HCT116 (cell line): ENCODE data around the gene GHDC. TPM values are rescaled to one million over a fixed set of nuclear protein-coding genes. Genes with fewer than 3 reads are reported as not detected.

Experiments
- ATAC-seq: fragments of 200-7000 bp; cut with Tn5 transposase; 2 replicates; pipeline ENCODE4 v1.9.1; 2020; ENCODE audit warnings: mild to moderate bottlenecking, moderate library complexity
- BruUV-seq: library from RNA; stranded (reverse); fragments of 400-500 nt; replicated peaks from 2 replicates; lab custom pipeline; 2021; lab: Mats Ljungman, UMichigan
- CTCF ChIA-PET: fragments of 300-600 bp; sonication (Branson Sonifier 250); formaldehyde crosslinking; loops from one replicate; lab custom pipeline; 2021; ENCODE audit warnings: antibody characterized with exemption; lab: Charles Lee
- POLR2A ChIA-PET: fragments of 300-600, 350-600 bp; sonication (Branson Sonifier 250); formaldehyde crosslinking; loops from one replicate; lab custom pipeline; 2021; ENCODE audit warnings: antibody characterized with exemption; lab: Charles Lee
- RAD21 ChIA-PET, 2 experiments: fragments of 300-600 bp; sonication (Branson Sonifier 250); formaldehyde crosslinking; loops; one replicate each; lab custom pipeline; 2023; ENCODE audit warnings: low total read pairs in 2 of 2; ENCODE audit not compliant: uncharacterized antibody in 2 of 2, unreplicated experiment in 2 of 2, low non-redundant PET in 1 of 2; lab: Charles Lee
- DNase-seq: peaks from one replicate; pipeline ENCODE4 v3.0.0-alpha.2; 2010; ENCODE audit warnings: low read depth, low spot score
- H2AFZ ChIP-seq: fragments of 200-600 bp; shearing (Covaris generic), sonication (generic); 2 replicates; pipeline ENCODE4 v1.6.1; 2017; ENCODE audit warnings: low read depth, mixed run types, mixed read lengths, antibody characterized with exemption, low read length; ENCODE audit not compliant: poor library complexity, severe bottlenecking
- H3K27ac ChIP-seq: 2 replicates; pipeline ENCODE4 v1.5.1; 2012; ENCODE audit warnings: low read depth, low read length
- H3K27me3 ChIP-seq: fragments of 200-600 bp; sonication (generic); 2 replicates; pipeline ENCODE4 v1.6.1; 2016; ENCODE audit warnings: mixed run types, low read length, mixed read lengths; ENCODE audit not compliant: insufficient read depth
- H3K36me3 ChIP-seq, 2 experiments: fragments of 200-500 bp in 1 of 2; fragments of 200-600 bp in 1 of 2; sonication (Bioruptor generic) in 1 of 2; sonication (generic) in 1 of 2; 2 replicates each; pipeline versions ENCODE4 v1.5.1 to v1.6.1; 2014 to 2016; ENCODE audit warnings: low read length in 2 of 2, inconsistent platforms in 1 of 2, mixed read lengths in 1 of 2, mixed run types in 1 of 2; ENCODE audit not compliant: insufficient read depth in 2 of 2, control insufficient read depth in 1 of 2
- H3K4me1 ChIP-seq, 2 experiments: fragments of 200-600 bp in 1 of 2; sonication (generic) in 1 of 2; 2 replicates each; pipeline versions ENCODE4 v1.5.1 to v1.6.1; 2012 to 2017; ENCODE audit warnings: low read length in 2 of 2, inconsistent platforms in 1 of 2, mild to moderate bottlenecking in 1 of 2, mixed read lengths in 1 of 2, mixed run types in 1 of 2, moderate library complexity in 1 of 2; ENCODE audit not compliant: insufficient read depth in 2 of 2, control insufficient read depth in 1 of 2
- H3K4me2 ChIP-seq: fragments of 200-600 bp; sonication (generic); 2 replicates; pipeline ENCODE4 v1.6.1; 2017; ENCODE audit warnings: mixed run types, low read length, mixed read lengths
- H3K4me3 ChIP-seq, 2 experiments: fragments of 200-600 bp in 1 of 2; sonication (generic) in 1 of 2; replicated peaks in 1 of 2; 2 replicates each; pipeline ENCODE4 v1.5.1; 2011 to 2016; ENCODE audit warnings: low read length in 2 of 2, control low read depth in 1 of 2, low read depth in 1 of 2, mild to moderate bottlenecking in 1 of 2, mixed read lengths in 1 of 2, mixed run types in 1 of 2
- H3K79me2 ChIP-seq: fragments of 200-600 bp; sonication (generic); 2 replicates; pipeline ENCODE4 v1.6.1; 2017; ENCODE audit warnings: mild to moderate bottlenecking, mixed run types, low read length, moderate library complexity, mixed read lengths; ENCODE audit not compliant: insufficient read depth
- H3K9ac ChIP-seq: fragments of 200-600 bp; sonication (generic); 2 replicates; pipeline ENCODE4 v1.6.1; 2016; ENCODE audit warnings: low read length, mixed read lengths
- H3K9me2 ChIP-seq: fragments of 200-600 bp; sonication (generic), shearing (Covaris generic); 2 replicates; pipeline ENCODE4 v1.6.1; 2017; ENCODE audit warnings: mixed run types, mild to moderate bottlenecking, moderate library complexity; ENCODE audit not compliant: insufficient read depth
- H3K9me3 ChIP-seq, 2 experiments: fragments of 200-500 bp in 1 of 2; fragments of 200-600 bp in 1 of 2; sonication (Bioruptor generic) in 1 of 2; sonication (generic) in 1 of 2; 2 replicates each; pipeline ENCODE4 v1.6.1; 2014 to 2017; ENCODE audit warnings: low read length in 2 of 2, mixed read lengths in 2 of 2, inconsistent platforms in 1 of 2, low read depth in 1 of 2, mild to moderate bottlenecking in 1 of 2, mixed run types in 1 of 2, moderate library complexity in 1 of 2; ENCODE audit not compliant: control insufficient read depth in 1 of 2, insufficient read depth in 1 of 2
- H4K20me1 ChIP-seq: fragments of 200-600 bp; sonication (generic), shearing (Covaris generic); 2 replicates; pipeline ENCODE4 v1.6.1; 2017; ENCODE audit warnings: mixed run types, mild to moderate bottlenecking, moderate library complexity; ENCODE audit not compliant: insufficient read depth
- CBX3 ChIP-seq: IDR thresholded peaks from 2 replicates; pipeline ENCODE4 v1.6.1; 2012; ENCODE audit warnings: low read depth
- EGR1 ChIP-seq: IDR thresholded peaks from 2 replicates; pipeline ENCODE4 v1.6.1; 2012; ENCODE audit warnings: low read depth
- ELF1 ChIP-seq: IDR thresholded peaks from 2 replicates; pipeline ENCODE4 v1.6.1; 2012; ENCODE audit warnings: low read depth, borderline replicate concordance
- POLR2A ChIP-seq: IDR thresholded peaks from 2 replicates; pipeline ENCODE4 v1.7.0; 2011; ENCODE audit warnings: borderline replicate concordance; ENCODE audit not compliant: insufficient read depth, insufficient read length; ENCODE audit errors: extremely low read depth
- SRF ChIP-seq: IDR thresholded peaks from 2 replicates; pipeline ENCODE4 v1.6.1; 2012; ENCODE audit warnings: low read depth
- ZFX ChIP-seq: fragments of 450-650 bp; IDR thresholded peaks from 2 replicates; pipeline ENCODE4 v1.6.1; 2017
- ZNF274 ChIP-seq: fragments of 200-500 bp; sonication (Bioruptor generic); IDR thresholded peaks from 2 replicates; pipeline ENCODE4 v1.6.1; 2014; ENCODE audit warnings: mild to moderate bottlenecking, low read depth, low read length, inconsistent platforms
- intact Hi-C: fragments of 100-400 bp; cut with micrococcal nuclease; formaldehyde crosslinking; loops from 2 replicates; pipeline ENCODE4 v1.10.0; 2022
- total RNA-seq: library from RNA; stranded (reverse); gene quantifications from one replicate; pipeline ENCODE4 v1.2.1, GENCODE V29; 2021; ENCODE audit not compliant: unreplicated experiment
- TF ChIP-seq, protein P1 (sequence below): IDR thresholded peaks from 2 replicates; pipeline ENCODE4 v1.6.1; 2012
- TF ChIP-seq, protein P2 (sequence below): IDR thresholded peaks from 2 replicates; pipeline ENCODE4 v1.6.1; 2012
- TF ChIP-seq, protein P3 (sequence below): IDR thresholded peaks from 2 replicates; pipeline ENCODE4 v1.6.1; 2011; ENCODE audit warnings: mild to moderate bottlenecking, low read length, moderate library complexity; ENCODE audit not compliant: insufficient replicate concordance; ENCODE audit errors: extremely low read depth

The GHDC gene
- total RNA-seq, 1 experiment from 2014 or later, result 13.2 TPM

DNA sequence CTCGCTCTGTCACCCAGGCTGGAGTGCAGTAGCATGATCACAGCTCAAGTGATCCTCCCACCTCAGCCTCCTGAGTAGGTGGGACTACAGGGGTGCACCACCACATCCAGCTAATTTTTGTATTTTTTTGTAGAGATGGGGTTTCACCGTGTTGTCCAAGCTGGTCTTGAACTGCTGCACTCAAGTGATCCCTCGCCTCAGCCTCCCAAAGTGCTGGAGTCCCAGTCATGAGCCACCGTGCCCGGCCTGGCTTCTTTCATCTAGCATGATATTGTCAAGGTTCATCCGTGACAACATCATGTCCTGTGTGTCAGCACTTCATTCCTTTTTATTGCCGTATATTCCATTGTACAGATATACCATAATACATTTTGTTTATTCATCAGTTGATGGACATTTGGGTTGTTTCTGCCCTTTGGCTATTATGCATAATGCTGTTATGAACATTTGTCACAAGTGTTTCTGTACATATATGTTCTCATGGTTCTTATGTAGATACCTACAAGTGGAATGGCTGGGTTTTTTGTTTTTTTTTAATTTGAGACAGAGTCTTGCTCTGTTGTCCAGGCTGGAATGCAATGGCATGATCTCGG, 3.4 kb upstream of the GHDC start:
- Histone ChIP-seq H3K4me1 (peaks cover 8 to 15% of the 10 kb centered on the region in 2 experiments; a peak in 3 of 4 replicates), H4K20me1 (no peaks in the 10 kb centered on the region), H2AFZ (no peak overlapping the region), H3K9me3 (no peaks in the 10 kb centered on the region), H3K36me3 (no peaks in the 10 kb centered on the region), H3K4me3 (no peak overlapping the region), H3K4me2 (no peak overlapping the region), H3K27me3 (no peaks in the 10 kb centered on the region), H3K79me2 (no peaks in the 10 kb centered on the region), H3K27ac (no peak overlapping the region), H3K9ac (no peak overlapping the region), H3K9me2 (no peaks in the 10 kb centered on the region)
- intact Hi-C loops, result no loop called here
- DNase-seq (no peak), ATAC-seq (no peak)
- BruUV-seq, result no TSS peak
- ChIA-PET CTCF (interaction anchor here (2.0 kb wide), 1 partner anchor 24 kb away, joined by 6 read pairs; no protein-coding TSS in a partner anchor), RAD21 (no interaction called here), POLR2A (no interaction called here)
- no peak for TF ChIP-seq POLR2A
- TF ChIP-seq ZNF274, result no peak
- no peak for TF ChIP-seq SRF

DNA sequence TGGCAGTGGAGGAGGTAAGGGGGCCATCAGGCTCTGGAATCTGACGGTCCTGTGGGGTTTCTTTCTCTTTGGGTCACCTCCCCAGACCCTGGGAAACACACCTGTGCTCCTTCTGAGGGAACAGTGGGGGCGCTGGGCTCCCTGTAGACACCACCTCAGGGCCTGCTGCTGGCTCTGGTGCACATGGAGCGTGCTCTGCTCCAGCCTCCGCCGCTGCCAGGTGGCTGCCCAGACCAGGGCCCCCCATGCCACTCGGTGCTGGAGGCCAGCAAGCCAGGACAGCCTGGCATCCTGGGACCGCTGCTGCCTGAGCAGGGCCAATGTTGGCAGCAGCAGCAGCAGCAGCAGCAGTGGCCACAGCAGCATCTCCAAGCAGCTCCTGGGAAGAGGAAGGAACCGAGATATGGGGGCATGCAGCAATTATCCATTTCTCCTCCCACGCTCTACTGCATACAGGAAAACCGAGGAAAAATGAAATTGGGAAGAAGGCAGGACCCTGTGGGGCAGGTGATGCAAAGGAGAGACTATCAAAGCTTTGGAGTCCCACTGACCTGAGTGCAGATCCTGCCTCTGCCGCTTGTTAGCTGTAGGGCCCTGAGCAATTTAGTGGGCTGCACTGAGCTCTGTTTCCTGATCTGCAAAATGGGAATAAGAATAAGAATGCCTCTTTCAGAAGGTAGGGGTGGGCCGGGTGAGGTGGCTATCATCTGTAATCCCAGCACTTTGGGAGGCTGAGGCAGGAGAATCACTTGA, 902 bp downstream of the GHDC start:
- H3K79me2 ChIP-seq, result no peaks in the 10 kb centered on the region
- ChIA-PET POLR2A (interaction anchor here (0.9 kb wide), 1 partner anchor 43 kb away, joined by 3 read pairs; no protein-coding TSS in a partner anchor), RAD21 (no interaction called here)
- H2AFZ ChIP-seq, result no peak overlapping the region
- no peaks in the 10 kb centered on the region for H3K27me3 ChIP-seq
- peak overlapping the region; percentile 73 to 96 for H3K4me3 ChIP-seq
- peaks cover 8 to 15% of the 10 kb centered on the region in 2 experiments; a peak in 3 of 4 replicates for H3K4me1 ChIP-seq
- ATAC-seq, result no peak
- intact Hi-C loops, result no loop called here
- BruUV-seq, result no TSS peak
- H3K9ac ChIP-seq, result peak overlapping the region; percentile 73
- peak overlapping the region; percentile 32; the same call in 1 of the 2 replicates for H3K27ac ChIP-seq
- H3K9me3 ChIP-seq, result no peaks in the 10 kb centered on the region
- TF ChIP-seq CBX3 (no peak), ZFX (no peak), EGR1 (no peak), ELF1 (no peak)
- TF ChIP-seq, protein P1, sequence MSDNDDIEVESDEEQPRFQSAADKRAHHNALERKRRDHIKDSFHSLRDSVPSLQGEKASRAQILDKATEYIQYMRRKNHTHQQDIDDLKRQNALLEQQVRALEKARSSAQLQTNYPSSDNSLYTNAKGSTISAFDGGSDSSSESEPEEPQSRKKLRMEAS, result no peak
- TF ChIP-seq, protein P2, sequence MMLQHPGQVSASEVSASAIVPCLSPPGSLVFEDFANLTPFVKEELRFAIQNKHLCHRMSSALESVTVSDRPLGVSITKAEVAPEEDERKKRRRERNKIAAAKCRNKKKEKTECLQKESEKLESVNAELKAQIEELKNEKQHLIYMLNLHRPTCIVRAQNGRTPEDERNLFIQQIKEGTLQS, result no peak
- TF ChIP-seq, protein P3, sequence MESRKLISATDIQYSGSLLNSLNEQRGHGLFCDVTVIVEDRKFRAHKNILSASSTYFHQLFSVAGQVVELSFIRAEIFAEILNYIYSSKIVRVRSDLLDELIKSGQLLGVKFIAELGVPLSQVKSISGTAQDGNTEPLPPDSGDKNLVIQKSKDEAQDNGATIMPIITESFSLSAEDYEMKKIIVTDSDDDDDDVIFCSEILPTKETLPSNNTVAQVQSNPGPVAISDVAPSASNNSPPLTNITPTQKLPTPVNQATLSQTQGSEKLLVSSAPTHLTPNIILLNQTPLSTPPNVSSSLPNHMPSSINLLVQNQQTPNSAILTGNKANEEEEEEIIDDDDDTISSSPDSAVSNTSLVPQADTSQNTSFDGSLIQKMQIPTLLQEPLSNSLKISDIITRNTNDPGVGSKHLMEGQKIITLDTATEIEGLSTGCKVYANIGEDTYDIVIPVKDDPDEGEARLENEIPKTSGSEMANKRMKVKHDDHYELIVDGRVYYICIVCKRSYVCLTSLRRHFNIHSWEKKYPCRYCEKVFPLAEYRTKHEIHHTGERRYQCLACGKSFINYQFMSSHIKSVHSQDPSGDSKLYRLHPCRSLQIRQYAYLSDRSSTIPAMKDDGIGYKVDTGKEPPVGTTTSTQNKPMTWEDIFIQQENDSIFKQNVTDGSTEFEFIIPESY, result no peak
- TF ChIP-seq, all 23 proteins: peak for 0
- Histone ChIP-seq H3K4me2 (peak overlapping the region; percentile 91), H4K20me1 (no peaks in the 10 kb centered on the region), H3K36me3 (no peaks in the 10 kb centered on the region), H3K9me2 (no peaks in the 10 kb centered on the region)
- CTCF ChIA-PET, result interaction anchor here (1.9 kb wide), 1 partner anchor 29 kb away, joined by 9 read pairs; no protein-coding TSS in a partner anchor
- DNase-seq, result no peak
